ENCODE data around the gene ALAS1. TPM values are rescaled to one million over a fixed set of nuclear protein-coding genes. Genes with fewer than 3 reads are reported as not detected.

The ALAS1 gene
- total and polyA plus RNA-seq, 2 of the 13 experiments (the other 11 are each of a cell fraction or from before 2014, with no cell fraction given) = 36.0 to 43.2 TPM

GRCh38 chr3:52150357-52150756 lies 47.6 kb upstream of the ALAS1 start:
- WGBS (ENCODE audit: low lambda C conversion rate) = 91% methylated on average over 3 of the region's 3 CpGs

GRCh38 chr3:52150860-52151259 lies 47.1 kb upstream of the ALAS1 start:
- no peak overlapping the region for H3K9ac ChIP-seq (ENCODE audit: insufficient read depth, low read depth, low read length)
- intact Hi-C loops (cut with micrococcal nuclease; ENCODE audit: unreplicated experiment) = no loop called here
- TF ChIP-seq JARID2 (CRISPR knock-in tag; IDR thresholded peaks at IDR 0.05; ENCODE audit: insufficient replicate concordance) = no peak
- no peak for TF ChIP-seq ZNF367 (CRISPR knock-in tag; IDR thresholded peaks at IDR 0.05; ENCODE audit: borderline replicate concordance)
- TF ChIP-seq ZFP36 (IDR thresholded peaks at IDR 0.05; ENCODE audit: borderline replicate concordance, low read depth, low read length, partially characterized antibody) = no peak
- no peak for TF ChIP-seq ZKSCAN8 (CRISPR knock-in tag; IDR thresholded peaks at IDR 0.05; ENCODE audit: borderline replicate concordance)
- TF ChIP-seq ZNF431 (CRISPR knock-in tag; IDR thresholded peaks at IDR 0.05; ENCODE audit: borderline replicate concordance, low read depth) = no peak
- TF ChIP-seq DRAP1 (CRISPR knock-in tag; IDR thresholded peaks at IDR 0.05) = no peak
- TF ChIP-seq SMAD9 (CRISPR knock-in tag; IDR thresholded peaks at IDR 0.05) = no peak
- no peak for TF ChIP-seq ZNF296 (CRISPR knock-in tag; conservative IDR thresholded peaks at IDR 0.05)
- no peak for TF ChIP-seq BATF2 (CRISPR knock-in tag; IDR thresholded peaks at IDR 0.05)
- no peak for TF ChIP-seq ZNF788 (CRISPR knock-in tag; IDR thresholded peaks at IDR 0.05; ENCODE audit: borderline replicate concordance)
- TF ChIP-seq U2AF1 (optimal IDR thresholded peaks at IDR 0.05; ENCODE audit: low read depth, low read length) = no peak
- TF ChIP-seq FOXC1 (CRISPR knock-in tag; IDR thresholded peaks at IDR 0.05; ENCODE audit: borderline replicate concordance) = no peak

More at GRCh38 chr3:52150357-52150756, 47.6 kb upstream of the ALAS1 start:
- in situ Hi-C loops (cut with HindIII; ENCODE audit: extremely low pct_ligation_motif_present, low pct_unique_long_range_greater_than_20kb) (no loop called here), intact Hi-C loops (cut with micrococcal nuclease; ENCODE audit: unreplicated experiment) (no loop called here)
- no peak overlapping the region for H3K4me3 ChIP-seq (replicated peaks in 1 of 3; ENCODE audit: insufficient read depth in 1 of 3, low read depth in 2 of 3, low read length in 3 of 3)
- H3K27me3 ChIP-seq (ENCODE audit: control insufficient read depth in 1 of 2, insufficient read depth in 2 of 2, low read length in 2 of 2) = no peaks in the 10 kb centered on the region
- ChIA-PET CTCF (ENCODE audit: low intra/inter-chr PET ratio, low total read pairs) (no interaction called here), POLR2A (no interaction called here)
- DNase-seq (ENCODE audit: low spot score) = no peak
- FAIRE-seq = no peak
- H3K9ac ChIP-seq (ENCODE audit: insufficient read depth, low read depth, low read length) = no peak overlapping the region
- no peaks in the 10 kb centered on the region for H4K20me1 ChIP-seq (ENCODE audit: insufficient read depth, low read length)
- H3K36me3 ChIP-seq (replicated peaks in 1 of 2; ENCODE audit: control insufficient read depth in 1 of 2, insufficient read depth in 2 of 2, low read length in 2 of 2) = peaks cover 11 to 46% of the 10 kb centered on the region in 2 experiments
- H2AFZ ChIP-seq (ENCODE audit: low read length) = no peak overlapping the region
- no peaks in the 10 kb centered on the region for H3K9me3 ChIP-seq (ENCODE audit: low read length)
- TF ChIP-seq MEIS1 (CRISPR knock-in tag; IDR thresholded peaks at IDR 0.05; ENCODE audit: borderline replicate concordance) (no peak), ZNF644 (CRISPR knock-in tag; IDR thresholded peaks at IDR 0.05; ENCODE audit: low read depth) (no peak), DNMT1 (CRISPR knock-in tag; IDR thresholded peaks at IDR 0.05) (no peak), ZFP36L2 (CRISPR knock-in tag; IDR thresholded peaks at IDR 0.05) (no peak), ZNF720 (CRISPR knock-in tag; IDR thresholded peaks at IDR 0.05) (no peak)
- BruUV-seq (replicated peaks) = no TSS peak
- H3K4me2 ChIP-seq (ENCODE audit: low read depth, low read length) = no peak overlapping the region
- no peak overlapping the region for H3K27ac ChIP-seq (ENCODE audit: extremely low read length, insufficient read depth, low read length)
- ATAC-seq = no peak
- H3K79me2 ChIP-seq (ENCODE audit: insufficient read depth, low read length) = peaks cover 6% of the 10 kb centered on the region
- peaks cover 25% of the 10 kb centered on the region for H3K4me1 ChIP-seq (ENCODE audit: insufficient read depth, low read length)

More at GRCh38 chr3:52150860-52151259, 47.1 kb upstream of the ALAS1 start:
- no peak overlapping the region for H2AFZ ChIP-seq (ENCODE audit: low read length)
- BruUV-seq (replicated peaks) = no TSS peak
- in situ Hi-C loops (cut with HindIII; ENCODE audit: extremely low pct_ligation_motif_present, low pct_unique_long_range_greater_than_20kb) = no loop called here
- DNase-seq (ENCODE audit: low spot score) (no peak), FAIRE-seq (no peak), ATAC-seq (no peak)
- peaks cover 6% of the 10 kb centered on the region for H3K79me2 ChIP-seq (ENCODE audit: insufficient read depth, low read length)
- no peaks in the 10 kb centered on the region for H3K27me3 ChIP-seq (ENCODE audit: control insufficient read depth in 1 of 2, insufficient read depth in 2 of 2, low read length in 2 of 2)
- peaks cover 11 to 41% of the 10 kb centered on the region in 2 experiments for H3K36me3 ChIP-seq (replicated peaks in 1 of 2; ENCODE audit: control insufficient read depth in 1 of 2, insufficient read depth in 2 of 2, low read length in 2 of 2)
- H3K4me2 ChIP-seq (ENCODE audit: low read depth, low read length) = no peak overlapping the region
- no peaks in the 10 kb centered on the region for H4K20me1 ChIP-seq (ENCODE audit: insufficient read depth, low read length)
- no peaks in the 10 kb centered on the region for H3K9me3 ChIP-seq (ENCODE audit: low read length)
- ChIA-PET CTCF (ENCODE audit: low intra/inter-chr PET ratio, low total read pairs) (no interaction called here), POLR2A (no interaction called here)
- H3K27ac ChIP-seq (ENCODE audit: extremely low read length, insufficient read depth, low read length) = no peak overlapping the region
- 93% methylated on average over 4 of the region's 4 CpGs for WGBS (ENCODE audit: low lambda C conversion rate)
- H3K4me1 ChIP-seq (ENCODE audit: insufficient read depth, low read length) = peaks cover 30% of the 10 kb centered on the region
- no peak overlapping the region for H3K4me3 ChIP-seq (replicated peaks in 1 of 3; ENCODE audit: insufficient read depth in 1 of 3, low read depth in 2 of 3, low read length in 3 of 3)

All from HepG2 (cell line).